PFSK-1 (cell line): ENCODE measurements around the gene COL4A6.

Experiments used
- FOXP2 ChIP-seq: optimal IDR thresholded peaks from 2 replicates; pipeline ENCODE3; 2011; ENCODE audit warnings: borderline replicate concordance, control low read depth, inconsistent platforms; ENCODE audit not compliant: insufficient read depth; ENCODE audit errors: extremely low read length, extremely low read depth
- POLR2AphosphoS5 ChIP-seq: IDR thresholded peaks from 2 replicates; pipeline ENCODE4 v1.6.1; 2012; ENCODE audit warnings: low read depth, mild to moderate bottlenecking, control low read depth, low read length, moderate library complexity
- SIN3A ChIP-seq: IDR thresholded peaks from 2 replicates; pipeline ENCODE4 v1.6.1; 2012; ENCODE audit warnings: mild to moderate bottlenecking, low read length, moderate library complexity, borderline replicate concordance; ENCODE audit not compliant: insufficient read depth
- TAF1 ChIP-seq: IDR thresholded peaks from 2 replicates; pipeline ENCODE4 v1.6.1; 2012; ENCODE audit warnings: low read length, control low read depth, borderline replicate concordance; ENCODE audit not compliant: insufficient read depth
- TF ChIP-seq, protein P1 (sequence below), 2 experiments: IDR thresholded peaks; 2 replicates each; pipeline versions ENCODE4 v1.6.1 to v1.8.0; 2011 to 2012; ENCODE audit warnings: low read depth in 2 of 2, low read length in 2 of 2, control low read depth in 1 of 2, inconsistent platforms in 1 of 2, mild to moderate bottlenecking in 1 of 2, moderate library complexity in 1 of 2; ENCODE audit not compliant: insufficient read depth in 1 of 2

COL4A6 gene

DNA sequence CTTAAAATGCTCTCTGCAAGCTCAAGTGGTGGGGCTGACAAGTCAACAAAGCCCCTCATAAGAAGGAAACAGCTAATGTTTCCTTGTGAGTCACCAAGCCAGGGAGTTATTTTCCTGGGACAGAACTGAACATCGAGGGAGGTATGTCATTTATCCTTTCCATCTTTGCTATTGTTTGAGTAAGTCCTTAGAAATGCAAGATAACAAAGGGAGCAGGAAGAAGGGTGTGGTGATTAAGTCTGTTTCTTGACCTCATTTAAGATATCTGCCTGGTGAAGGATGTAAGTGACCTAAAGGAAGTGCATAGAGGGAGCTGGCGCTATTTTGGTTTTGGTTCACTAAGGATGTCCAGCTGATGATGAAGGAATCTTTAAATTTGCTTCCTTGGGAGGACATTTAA lies 306.8 kb downstream of the COL4A6 start:
- TF ChIP-seq FOXP2 (no peak), POLR2AphosphoS5 (no peak), TAF1 (no peak), SIN3A (no peak)
- TF ChIP-seq, protein P1, sequence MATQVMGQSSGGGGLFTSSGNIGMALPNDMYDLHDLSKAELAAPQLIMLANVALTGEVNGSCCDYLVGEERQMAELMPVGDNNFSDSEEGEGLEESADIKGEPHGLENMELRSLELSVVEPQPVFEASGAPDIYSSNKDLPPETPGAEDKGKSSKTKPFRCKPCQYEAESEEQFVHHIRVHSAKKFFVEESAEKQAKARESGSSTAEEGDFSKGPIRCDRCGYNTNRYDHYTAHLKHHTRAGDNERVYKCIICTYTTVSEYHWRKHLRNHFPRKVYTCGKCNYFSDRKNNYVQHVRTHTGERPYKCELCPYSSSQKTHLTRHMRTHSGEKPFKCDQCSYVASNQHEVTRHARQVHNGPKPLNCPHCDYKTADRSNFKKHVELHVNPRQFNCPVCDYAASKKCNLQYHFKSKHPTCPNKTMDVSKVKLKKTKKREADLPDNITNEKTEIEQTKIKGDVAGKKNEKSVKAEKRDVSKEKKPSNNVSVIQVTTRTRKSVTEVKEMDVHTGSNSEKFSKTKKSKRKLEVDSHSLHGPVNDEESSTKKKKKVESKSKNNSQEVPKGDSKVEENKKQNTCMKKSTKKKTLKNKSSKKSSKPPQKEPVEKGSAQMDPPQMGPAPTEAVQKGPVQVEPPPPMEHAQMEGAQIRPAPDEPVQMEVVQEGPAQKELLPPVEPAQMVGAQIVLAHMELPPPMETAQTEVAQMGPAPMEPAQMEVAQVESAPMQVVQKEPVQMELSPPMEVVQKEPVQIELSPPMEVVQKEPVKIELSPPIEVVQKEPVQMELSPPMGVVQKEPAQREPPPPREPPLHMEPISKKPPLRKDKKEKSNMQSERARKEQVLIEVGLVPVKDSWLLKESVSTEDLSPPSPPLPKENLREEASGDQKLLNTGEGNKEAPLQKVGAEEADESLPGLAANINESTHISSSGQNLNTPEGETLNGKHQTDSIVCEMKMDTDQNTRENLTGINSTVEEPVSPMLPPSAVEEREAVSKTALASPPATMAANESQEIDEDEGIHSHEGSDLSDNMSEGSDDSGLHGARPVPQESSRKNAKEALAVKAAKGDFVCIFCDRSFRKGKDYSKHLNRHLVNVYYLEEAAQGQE (IDR thresholded peaks at IDR 0.05; ENCODE audit: insufficient read depth in 1 of 2, low read depth in 2 of 2, low read length in 2 of 2) = no peak

DNA sequence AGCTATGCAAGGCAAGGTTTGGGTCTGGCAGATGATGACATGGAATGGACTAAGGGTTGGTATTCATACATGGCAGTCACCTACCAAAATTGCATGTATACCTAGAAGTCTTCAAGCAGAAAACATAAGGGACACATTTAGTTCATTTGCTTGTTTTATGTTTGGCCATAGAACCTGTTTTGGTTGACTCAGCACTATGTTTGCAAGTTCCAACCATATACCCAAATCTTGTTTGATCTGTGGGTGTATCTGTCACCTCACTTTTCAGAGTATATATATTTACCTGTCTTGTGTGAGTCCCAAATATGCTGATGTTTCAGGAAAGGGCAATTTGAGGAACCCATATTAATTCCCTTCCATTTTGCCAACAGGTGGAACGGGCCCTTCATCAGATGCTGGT lies 307.3 kb downstream of the COL4A6 start:
- TF ChIP-seq FOXP2 (no peak), TAF1 (no peak), SIN3A (no peak), POLR2AphosphoS5 (no peak)
- TF ChIP-seq, protein P1 (IDR thresholded peaks at IDR 0.05; ENCODE audit: insufficient read depth in 1 of 2, low read depth in 2 of 2, low read length in 2 of 2) = no peak

DNA sequence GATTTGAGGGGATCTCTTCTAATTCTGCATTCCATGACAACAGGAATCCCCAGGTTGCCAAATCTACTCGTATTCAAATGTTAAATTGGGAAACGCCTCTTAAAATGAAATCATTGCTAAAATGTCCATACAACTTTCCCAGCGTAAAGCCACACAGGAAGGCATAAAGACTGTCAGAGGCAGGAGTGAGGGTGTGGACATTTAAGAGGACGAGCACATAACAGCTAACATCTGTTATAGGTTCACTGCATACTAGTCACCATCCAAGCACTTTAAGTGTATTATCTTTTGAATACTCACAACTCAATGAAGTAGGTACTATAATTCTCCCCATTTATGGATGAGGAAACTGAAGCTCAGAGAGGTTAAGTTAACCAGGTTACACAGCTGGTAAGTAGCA lies 311.1 kb downstream of the COL4A6 start:
- TF ChIP-seq, protein P1 (IDR thresholded peaks at IDR 0.05; ENCODE audit: insufficient read depth in 1 of 2, low read depth in 2 of 2, low read length in 2 of 2) = no peak
- no peak for TF ChIP-seq FOXP2
- TF ChIP-seq TAF1 = no peak
- no peak for TF ChIP-seq POLR2AphosphoS5
- no peak for TF ChIP-seq SIN3A

DNA sequence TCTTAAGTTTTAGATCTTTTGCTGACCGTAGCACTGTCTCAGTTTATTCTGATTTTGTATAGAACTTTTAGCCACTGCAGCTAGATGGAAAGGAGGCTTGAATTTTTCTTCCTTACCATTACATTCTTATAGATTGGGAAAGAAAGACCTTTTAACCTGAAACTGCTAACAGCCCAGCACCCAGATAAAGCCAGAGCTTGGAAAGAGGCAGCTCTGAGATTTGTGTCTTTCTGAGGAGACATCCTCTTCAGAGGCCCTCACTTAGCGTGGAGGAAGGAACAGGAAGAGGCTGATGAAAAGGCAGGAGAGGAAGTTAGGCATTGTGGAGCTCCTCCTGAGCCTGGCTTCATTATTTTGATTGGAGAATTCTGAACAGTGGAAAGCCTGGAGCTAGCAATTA lies 311.6 kb downstream of the COL4A6 start:
- TF ChIP-seq FOXP2 (no peak), POLR2AphosphoS5 (no peak), SIN3A (no peak), TAF1 (no peak)
- TF ChIP-seq, protein P1 (IDR thresholded peaks at IDR 0.05; ENCODE audit: insufficient read depth in 1 of 2, low read depth in 2 of 2, low read length in 2 of 2) = no peak

DNA sequence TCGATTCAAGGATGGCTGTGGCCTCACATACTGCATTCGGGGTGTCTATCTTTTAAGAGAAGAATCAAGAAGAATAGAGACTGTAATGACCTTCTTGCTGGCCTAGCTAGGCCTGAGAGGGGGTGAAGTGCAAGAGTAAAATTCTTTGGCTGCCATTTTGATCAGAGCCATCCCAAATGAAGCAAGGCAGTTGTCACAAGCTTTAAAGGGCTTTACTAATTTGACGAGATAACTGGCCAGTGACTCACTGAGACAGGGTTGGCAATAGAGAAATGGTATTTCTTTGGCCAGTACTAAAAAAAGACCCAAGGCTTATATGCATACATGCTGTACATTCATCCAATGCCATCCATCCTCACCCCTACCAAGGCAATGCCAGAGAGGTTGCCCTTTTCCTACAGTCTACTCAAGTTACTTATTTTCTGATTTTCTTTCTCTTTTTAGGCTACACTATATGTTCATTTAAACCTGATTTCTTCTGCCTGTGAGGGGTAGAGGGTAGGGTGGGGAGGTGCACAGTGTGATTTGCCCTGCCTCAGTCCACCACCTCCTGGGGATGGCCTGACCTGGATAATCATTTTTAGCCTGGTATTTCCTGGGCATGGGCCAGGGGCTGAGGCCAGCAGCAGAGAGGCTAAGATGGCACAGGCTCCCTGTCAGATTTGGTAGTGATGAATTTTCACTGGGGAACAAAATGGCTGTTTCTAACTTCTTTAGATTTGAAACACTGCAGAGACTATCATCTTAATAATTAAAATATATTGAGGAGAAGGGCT lies 314.4 kb downstream of the COL4A6 start:
- TF ChIP-seq SIN3A (no peak), POLR2AphosphoS5 (no peak), TAF1 (no peak), FOXP2 (no peak)
- TF ChIP-seq, protein P1 (IDR thresholded peaks at IDR 0.05; ENCODE audit: insufficient read depth in 1 of 2, low read depth in 2 of 2, low read length in 2 of 2) = no peak
